OCI-LY1 (cell line): Measurements from ENCODE around the gene TRAPPC2L.

Experiments
- H2AFZ ChIP-seq: fragments of 200-600 bp; sonication (generic), shearing (Covaris generic); 2 replicates; pipeline ENCODE4 v1.6.0; 2014; ENCODE audit warnings: antibody characterized with exemption, mild to moderate bottlenecking, low read length
- H3F3A ChIP-seq: fragments of 200-600 bp; sonication (generic), shearing (Covaris generic); 2 replicates; pipeline ENCODE4 v1.6.0; 2014; ENCODE audit warnings: mild to moderate bottlenecking, antibody characterized with exemption, low read length, moderate library complexity; ENCODE audit not compliant: insufficient read depth
- H3K27ac ChIP-seq: fragments of 200-600 bp; sonication (generic); 2 replicates; pipeline ENCODE4 v1.5.1; 2014; ENCODE audit warnings: low read length, mixed run types, mild to moderate bottlenecking, low read depth; ENCODE audit not compliant: poor library complexity, severe bottlenecking
- H3K27me3 ChIP-seq: fragments of 200-600 bp; sonication (generic); 2 replicates; pipeline ENCODE4 v1.6.0; 2014; ENCODE audit warnings: antibody characterized with exemption, mild to moderate bottlenecking, low read length, moderate library complexity; ENCODE audit not compliant: insufficient read depth
- H3K36me3 ChIP-seq: fragments of 200-600 bp; sonication (generic); 2 replicates; pipeline ENCODE4 v1.6.1; 2014; ENCODE audit warnings: mild to moderate bottlenecking, antibody characterized with exemption, low read length, moderate library complexity, mixed read lengths; ENCODE audit not compliant: insufficient read depth
- H3K4me1 ChIP-seq: fragments of 200-600 bp; sonication (generic); 2 replicates; pipeline ENCODE4 v1.5.1; 2014; ENCODE audit warnings: mild to moderate bottlenecking, low read length, moderate library complexity; ENCODE audit not compliant: insufficient read depth, severe bottlenecking
- H3K4me2 ChIP-seq: fragments of 200-600 bp; sonication (generic), shearing (Covaris generic); 2 replicates; pipeline ENCODE4 v1.6.1; 2014; ENCODE audit warnings: low read length
- H3K4me3 ChIP-seq: fragments of 200-600 bp; sonication (generic); 2 replicates; pipeline ENCODE4 v1.5.1; 2014; ENCODE audit warnings: low read length, low read depth, mild to moderate bottlenecking, mixed read lengths; ENCODE audit not compliant: poor library complexity, severe bottlenecking
- H3K79me2 ChIP-seq: fragments of 200-600 bp; shearing (Covaris generic); 2 replicates; pipeline ENCODE4 v1.6.1; 2016; ENCODE audit warnings: mixed run types, low read length, mixed read lengths; ENCODE audit not compliant: insufficient read depth
- H3K9ac ChIP-seq: fragments of 200-600 bp; sonication (generic), shearing (Covaris generic); 2 replicates; pipeline ENCODE4 v1.6.1; 2014; ENCODE audit warnings: mild to moderate bottlenecking, low read length, mixed read lengths
- H3K9me2 ChIP-seq: fragments of 200-600 bp; sonication (generic), shearing (Covaris generic); 2 replicates; pipeline ENCODE4 v1.6.1; 2014; ENCODE audit warnings: low read depth, mild to moderate bottlenecking, low read length, mixed read lengths
- H3K9me3 ChIP-seq: fragments of 200-600 bp; shearing (Covaris generic); 2 replicates; pipeline ENCODE4 v1.6.1; 2014; ENCODE audit warnings: low read length, mixed read lengths
- H4K20me1 ChIP-seq: fragments of 200-600 bp; sonication (generic), shearing (Covaris generic); 2 replicates; pipeline ENCODE4 v1.6.0; 2016; ENCODE audit warnings: mild to moderate bottlenecking, low read length; ENCODE audit not compliant: insufficient read depth
- CTCF ChIP-seq: fragments of 200-600 bp; sonication (generic), shearing (Covaris generic); IDR thresholded peaks from 2 replicates; pipeline ENCODE4 v1.5.1; 2017; ENCODE audit warnings: mild to moderate bottlenecking, antibody characterized with exemption, low read length, moderate library complexity, mixed read lengths
- EZH2 ChIP-seq: fragments of 200-600 bp; sonication (generic), shearing (Covaris generic); IDR thresholded peaks from 2 replicates; pipeline ENCODE4 v1.8.0; 2017; ENCODE audit warnings: borderline replicate concordance, mixed run types, mild to moderate bottlenecking, antibody characterized with exemption, low read length, moderate library complexity, mixed read lengths

The TRAPPC2L gene

GRCh38 chr16:88904676-88905365 is 47.9 kb downstream of the TRAPPC2L start:
- no peak overlapping the region for H3K4me3 ChIP-seq
- no peaks in the 10 kb centered on the region for H3K9me2 ChIP-seq
- H3K4me1 ChIP-seq: no peaks in the 10 kb centered on the region
- H3K9me3 ChIP-seq: no peaks in the 10 kb centered on the region
- no peaks in the 10 kb centered on the region for H4K20me1 ChIP-seq
- TF ChIP-seq CTCF (no peak), EZH2 (no peak)
- no peaks in the 10 kb centered on the region for H3K27me3 ChIP-seq
- no peak overlapping the region for H3K4me2 ChIP-seq
- H3K79me2 ChIP-seq: no peaks in the 10 kb centered on the region
- H3K9ac ChIP-seq: no peak overlapping the region
- H3F3A ChIP-seq: no peaks in the 10 kb centered on the region
- no peak overlapping the region for H2AFZ ChIP-seq
- H3K27ac ChIP-seq: no peak overlapping the region
- no peaks in the 10 kb centered on the region for H3K36me3 ChIP-seq

GRCh38 chr16:88905563-88905962 is 48.6 kb downstream of the TRAPPC2L start:
- Histone ChIP-seq H3K79me2 (no peaks in the 10 kb centered on the region), H3K27me3 (no peaks in the 10 kb centered on the region), H2AFZ (no peak overlapping the region), H3K9me3 (no peaks in the 10 kb centered on the region), H3F3A (no peaks in the 10 kb centered on the region), H3K4me1 (no peaks in the 10 kb centered on the region), H3K9me2 (no peaks in the 10 kb centered on the region), H3K9ac (no peak overlapping the region), H3K4me2 (no peak overlapping the region), H3K36me3 (no peaks in the 10 kb centered on the region), H3K4me3 (no peak overlapping the region), H3K27ac (no peak overlapping the region), H4K20me1 (no peaks in the 10 kb centered on the region)
- TF ChIP-seq CTCF (no peak), EZH2 (no peak)

- Histone ChIP-seq H3K36me3 (no peaks in the 10 kb centered on the region), H3K9ac (no peak overlapping the region), H2AFZ (no peak overlapping the region), H4K20me1 (no peaks in the 10 kb centered on the region), H3K9me2 (no peaks in the 10 kb centered on the region), H3K79me2 (no peaks in the 10 kb centered on the region), H3K4me1 (no peaks in the 10 kb centered on the region), H3K4me2 (no peak overlapping the region), H3F3A (no peaks in the 10 kb centered on the region), H3K27me3 (no peaks in the 10 kb centered on the region), H3K9me3 (no peaks in the 10 kb centered on the region), H3K27ac (no peak overlapping the region), H3K4me3 (no peak overlapping the region)
- no peak for TF ChIP-seq CTCF
- no peak for TF ChIP-seq EZH2
Measured at GRCh38 chr16:88906020-88906419, 49.1 kb downstream of the TRAPPC2L start.
